ENCODE results near the gene PPP3R1. TPM values are rescaled to one million over a fixed set of nuclear protein-coding genes. Genes with fewer than 3 reads are reported as not detected.

The PPP3R1 gene
- total and polyA plus RNA-seq, 9 of the 15 experiments (the other 6 are each of a cell fraction or from before 2014, with no cell fraction given): 3.7 to 70.0 (median 24.8) TPM

- WGBS (ENCODE audit: insufficient coverage, low coverage, missing lambda C conversion rate): 6% methylated on average over 5 of the region's 5 CpGs
- intact Hi-C loops (cut with micrococcal nuclease): loop anchor here (5.0 kb wide), 1 partner anchor 107 kb away; no protein-coding TSS in a partner anchor
These were observed 2.1 kb downstream of the PPP3R1 start for GRCh38 chr2:68250196-68250595.

GRCh38 chr2:68248806-68249205 is 3.5 kb downstream of the PPP3R1 start:
- ATAC-seq (no peak), FAIRE-seq (no peak), DNase-seq (ENCODE audit: extremely low read depth in 1 of 4, low spot score in 3 of 4) (no peak)
- in situ Hi-C loops (cut with MboI): no loop called here
- POLR2A ChIA-PET: interaction anchor here (0.7 kb wide), 1 partner anchor 1704 kb away, joined by 3 read pairs; no protein-coding TSS in a partner anchor
- BruUV-seq (replicated peaks): no TSS peak
- peaks cover 26% of the 10 kb centered on the region for H3K36me3 ChIP-seq (ENCODE audit: control insufficient read depth, insufficient read depth, low read length)
- CTCF ChIA-PET (ENCODE audit: low intra/inter-chr PET ratio): no interaction called here
- peaks cover 92% of the 10 kb centered on the region for H3K79me2 ChIP-seq (ENCODE audit: control insufficient read depth, insufficient read depth, low read length)
- peak overlapping the region; percentile 52 for H3K4me2 ChIP-seq (ENCODE audit: insufficient read depth, low read length)
- H3K27me3 ChIP-seq (ENCODE audit: control insufficient read depth in 2 of 2, insufficient read depth in 2 of 2, low read length in 2 of 2): no peaks in the 10 kb centered on the region
- peak overlapping the region; percentile 7; the same call in 1 of the 3 replicates for H3K27ac ChIP-seq (ENCODE audit: extremely low read depth, low read depth, low read length)
- peak overlapping the region; percentile 29 to 93; a peak in 3 of 4 replicates for H3K9ac ChIP-seq (ENCODE audit: insufficient read depth in 1 of 2, low read depth in 2 of 2, low read length in 2 of 2)
- intact Hi-C loops (cut with micrococcal nuclease): loop anchor here (2.0 to 10.0 kb wide), 2 partner anchors 18 to 64 kb away; no protein-coding TSS in a partner anchor
- peaks cover 47% of the 10 kb centered on the region for H4K20me1 ChIP-seq (replicated peaks; ENCODE audit: control insufficient read depth, insufficient read depth, low read length)
- no peaks in the 10 kb centered on the region for H3K9me1 ChIP-seq (ENCODE audit: control insufficient read depth, insufficient read depth, low read length)
- H3K4me1 ChIP-seq (replicated peaks in 1 of 2; ENCODE audit: control insufficient read depth in 2 of 2, insufficient read depth in 2 of 2, low read length in 2 of 2): peaks cover 7 to 32% of the 10 kb centered on the region in 2 experiments; a peak in 4 of 5 replicates
- no peaks in the 10 kb centered on the region for H3K9me3 ChIP-seq (replicated peaks; ENCODE audit: control insufficient read depth, insufficient read depth, low read depth, low read length)
- WGBS (ENCODE audit: insufficient coverage, low coverage, missing lambda C conversion rate): 40% methylated on average over 2 of the region's 2 CpGs
- H3K4me3 ChIP-seq: peak overlapping the region; percentile 2; the same call in 1 of the 2 replicates
- no peak overlapping the region for H2AFZ ChIP-seq (ENCODE audit: low read depth, low read length)
- peak; percentile 9; the same call in 1 of the 2 replicates for TF ChIP-seq SPI1 (IDR thresholded peaks at IDR 0.05; ENCODE audit: borderline replicate concordance, low read depth, low read length)
- TF ChIP-seq ZNF586 (CRISPR knock-in tag; conservative IDR thresholded peaks at IDR 0.05): no peak
- TF ChIP-seq PHB (CRISPR knock-in tag; IDR thresholded peaks at IDR 0.05): no peak
- TF ChIP-seq MECOM (CRISPR knock-in tag; IDR thresholded peaks at IDR 0.05): no peak
- 0 out of 4 replicates have a peak, but pooled peaks of 1 of the 2 experiments have one; percentile 19 for TF ChIP-seq NONO (IDR thresholded peaks at IDR 0.05; ENCODE audit: low read depth in 2 of 2, low read length in 1 of 2)
- no peak for TF ChIP-seq TSHZ1 (CRISPR knock-in tag; IDR thresholded peaks at IDR 0.05)
- no peak for TF ChIP-seq JUN (IDR thresholded peaks at IDR 0.05; ENCODE audit: borderline replicate concordance, low read depth, low read length)
- no peak for TF ChIP-seq JUN (CRISPR knock-in tag; IDR thresholded peaks at IDR 0.05; ENCODE audit: borderline replicate concordance)

More at GRCh38 chr2:68250196-68250595, 2.1 kb downstream of the PPP3R1 start:
- Histone ChIP-seq H2AFZ (ENCODE audit: low read depth, low read length) (no peak overlapping the region), H3K9me3 (replicated peaks; ENCODE audit: control insufficient read depth, insufficient read depth, low read depth, low read length) (no peaks in the 10 kb centered on the region), H3K27ac (ENCODE audit: extremely low read depth, low read depth, low read length) (peak overlapping the region; percentile 97), H3K4me1 (replicated peaks in 1 of 2; ENCODE audit: control insufficient read depth in 2 of 2, insufficient read depth in 2 of 2, low read length in 2 of 2) (peaks cover 10 to 44% of the 10 kb centered on the region in 2 experiments; a peak in 4 of 5 replicates), H3K27me3 (ENCODE audit: control insufficient read depth in 2 of 2, insufficient read depth in 2 of 2, low read length in 2 of 2) (no peaks in the 10 kb centered on the region), H3K36me3 (ENCODE audit: control insufficient read depth, insufficient read depth, low read length) (peaks cover 23% of the 10 kb centered on the region), H3K9me1 (ENCODE audit: control insufficient read depth, insufficient read depth, low read length) (no peaks in the 10 kb centered on the region), H3K79me2 (ENCODE audit: control insufficient read depth, insufficient read depth, low read length) (peaks cover 89% of the 10 kb centered on the region), H3K9ac (ENCODE audit: insufficient read depth in 1 of 2, low read depth in 2 of 2, low read length in 2 of 2) (peak overlapping the region in 1 of 2 experiments; percentile 93; a peak in 3 of 4 replicates), H3K4me2 (ENCODE audit: insufficient read depth, low read length) (peak overlapping the region; percentile 95), H4K20me1 (replicated peaks; ENCODE audit: control insufficient read depth, insufficient read depth, low read length) (peaks cover 40% of the 10 kb centered on the region), H3K4me3 (peak overlapping the region; percentile 75)
- TF ChIP-seq SIN3A (IDR thresholded peaks at IDR 0.05; ENCODE audit: borderline replicate concordance in 2 of 2, control insufficient read depth in 1 of 2, low read depth in 2 of 2, low read length in 2 of 2) (0 out of 4 replicates have a peak, but pooled peaks of 1 of the 2 experiments have one; percentile 35), TEAD2 (tag; IDR thresholded peaks at IDR 0.05) (no peak), RBFOX2 (IDR thresholded peaks at IDR 0.05; ENCODE audit: low read depth, low read length) (peak; percentile 34; the same call in 1 of the 2 replicates)
- FAIRE-seq (no peak), ATAC-seq (no peak), DNase-seq (ENCODE audit: extremely low read depth in 1 of 4, low spot score in 3 of 4) (no peak)
- CTCF ChIA-PET (ENCODE audit: low intra/inter-chr PET ratio): no interaction called here
- POLR2A ChIA-PET: interaction anchor here (1.2 to 1.6 kb wide), 3 partner anchors 11 to 16 kb away, joined by 3 to 6 read pairs (median 5); no protein-coding TSS in a partner anchor
- in situ Hi-C loops (cut with MboI): no loop called here
- BruUV-seq (replicated peaks): TSS peak; percentile 35

Data from K562 (cell line).